OCI-M1 (cell line): ENCODE measurements around the gene OPN3.

ENCODE experiments used
- DNase-seq: peaks from one replicate; lab custom pipeline; 2025; lab: John Stamatoyannopoulos, UW

The OPN3 gene

DNA sequence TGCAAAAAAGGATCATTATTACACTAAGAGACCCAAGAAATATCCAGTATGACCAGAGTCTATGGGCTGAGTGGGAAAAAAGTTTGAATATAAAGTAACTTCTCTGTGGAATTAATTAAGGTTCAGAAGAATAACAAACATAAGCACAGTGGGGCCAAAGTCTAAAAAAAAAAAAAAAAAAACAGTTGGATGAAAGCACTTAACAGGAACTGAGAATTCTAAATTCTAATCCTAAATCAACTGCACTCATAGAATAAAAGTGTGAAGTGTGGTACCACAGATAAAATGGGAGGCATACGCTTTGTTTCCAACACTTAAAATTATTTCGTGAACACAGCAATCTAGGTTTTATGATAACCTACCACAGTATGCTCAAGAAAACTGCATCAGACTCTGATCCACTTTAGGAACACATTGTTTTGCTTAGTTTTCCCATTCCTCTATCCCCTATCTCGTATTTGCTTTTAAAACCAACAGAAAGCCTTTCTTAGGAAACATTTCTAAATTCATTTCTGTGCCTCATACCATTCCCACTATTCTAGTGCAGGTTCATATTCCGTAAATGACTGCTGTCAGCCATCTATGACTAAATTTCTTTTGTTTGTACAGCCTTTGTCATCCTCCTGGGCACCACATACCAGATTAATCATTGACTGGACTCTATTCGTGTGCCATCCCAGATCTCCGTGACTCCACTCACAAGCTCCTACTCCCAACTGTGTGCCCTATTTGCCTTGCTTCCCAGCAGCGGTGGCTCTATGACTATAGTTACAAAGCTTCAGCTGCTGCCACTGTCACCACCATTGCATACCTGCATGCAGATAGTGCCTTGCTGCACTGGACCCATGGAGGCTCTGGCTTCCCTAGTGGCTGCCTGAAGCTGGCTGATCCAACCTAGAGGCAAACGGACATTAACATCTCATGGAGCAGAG, 24.9 kb downstream of the OPN3 start:
- no peak for DNase-seq

DNA sequence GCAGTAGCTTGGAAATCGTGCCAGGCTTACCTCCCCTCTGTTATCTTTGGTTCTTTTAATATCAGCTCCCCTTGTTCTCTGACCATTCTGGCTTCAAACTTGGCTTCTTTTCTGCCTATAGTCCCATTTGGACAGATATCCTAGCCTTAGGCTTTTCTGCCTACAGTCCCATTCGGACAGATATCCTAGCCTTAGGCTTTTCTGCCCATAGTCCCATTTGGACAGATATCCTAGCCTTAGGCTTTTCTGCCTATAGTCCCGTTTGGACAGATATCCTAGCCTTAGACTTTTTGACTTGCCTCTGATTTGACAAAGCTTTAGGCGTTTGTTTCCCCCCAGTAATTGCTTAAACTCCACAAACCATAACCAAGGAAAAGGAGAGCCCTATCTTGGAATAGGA, 25.6 kb downstream of the OPN3 start:
- no peak for DNase-seq

GRCh38 chr1:241614144-241614543, 26.0 kb downstream of the OPN3 start:
- no peak for DNase-seq

DNA sequence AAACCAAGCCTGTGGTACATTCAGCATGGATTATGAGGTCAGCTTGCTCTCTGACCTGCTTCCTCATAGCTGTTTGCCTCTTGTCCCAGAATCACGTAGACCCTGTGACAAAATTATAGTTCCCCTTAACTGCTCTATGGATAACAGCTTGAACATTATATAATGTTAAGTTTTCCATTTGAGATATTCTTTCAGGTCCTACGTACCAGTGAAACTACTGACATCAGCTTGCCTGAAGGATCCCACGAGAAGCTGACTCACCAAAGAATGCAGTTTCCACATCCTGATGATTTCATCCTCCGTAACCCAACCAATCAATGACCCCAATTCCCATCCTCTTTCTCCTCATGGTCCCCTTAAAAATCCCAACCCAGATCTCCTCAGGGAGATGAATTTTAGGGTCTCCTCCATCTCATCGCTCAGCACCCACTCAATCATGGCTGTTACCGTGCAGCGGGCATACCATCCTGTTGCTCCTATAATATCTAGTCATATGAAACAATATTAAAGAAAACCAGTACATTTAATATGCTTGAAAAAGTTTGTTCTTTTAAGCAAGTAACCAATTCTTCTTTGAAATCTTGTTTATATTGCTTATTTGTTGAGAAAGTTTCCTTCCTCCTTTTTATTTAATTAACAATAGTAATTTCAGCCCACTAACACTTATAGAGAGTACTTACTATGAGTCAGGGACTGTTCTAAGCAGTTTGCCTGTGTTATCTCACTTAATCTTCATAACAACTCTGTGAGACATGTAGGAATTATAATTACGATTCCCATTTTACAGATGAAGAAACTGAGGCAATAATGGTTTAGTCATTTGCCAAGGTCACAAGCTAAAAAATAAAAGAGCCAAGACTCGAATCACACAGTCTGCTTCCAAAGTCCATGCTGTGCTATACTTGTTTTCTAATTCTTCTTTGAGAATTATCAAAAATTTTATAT, 27.4 kb downstream of the OPN3 start:
- no peak for DNase-seq

DNA sequence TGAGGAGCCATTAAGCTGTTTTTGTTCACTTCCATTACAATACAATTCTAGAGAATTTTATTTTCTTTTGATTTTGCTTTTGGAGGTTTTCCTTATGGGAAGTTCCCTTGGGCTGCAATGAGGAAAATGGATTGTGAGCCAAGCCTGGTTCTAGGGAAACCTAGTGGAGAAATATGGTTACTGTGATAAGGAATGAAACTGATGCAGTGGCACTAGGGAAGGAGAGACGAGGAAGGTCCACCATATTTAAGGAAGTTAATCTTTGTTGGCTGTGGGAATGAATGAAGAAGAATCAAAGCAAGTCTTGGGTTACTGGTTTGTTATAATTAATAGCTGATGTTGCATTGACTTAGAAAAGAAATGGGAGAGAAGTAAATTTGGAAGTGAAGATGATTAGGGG, 28.4 kb downstream of the OPN3 start:
- peak; percentile 48 for DNase-seq

GRCh38 chr1:241611063-241611462, 29.1 kb downstream of the OPN3 start:
- peak; percentile 95 for DNase-seq

- DNase-seq: peak; percentile 51
Observed at GRCh38 chr1:241610056-241610815, 29.9 kb downstream of the OPN3 start.

- peak; percentile 51 for DNase-seq
Observed at GRCh38 chr1:241608379-241609033, 31.7 kb downstream of the OPN3 start.

GRCh38 chr1:241607497-241607896, 32.7 kb downstream of the OPN3 start:
- no peak for DNase-seq

GRCh38 chr1:241606544-241606943, 33.6 kb downstream of the OPN3 start:
- no peak for DNase-seq

DNA sequence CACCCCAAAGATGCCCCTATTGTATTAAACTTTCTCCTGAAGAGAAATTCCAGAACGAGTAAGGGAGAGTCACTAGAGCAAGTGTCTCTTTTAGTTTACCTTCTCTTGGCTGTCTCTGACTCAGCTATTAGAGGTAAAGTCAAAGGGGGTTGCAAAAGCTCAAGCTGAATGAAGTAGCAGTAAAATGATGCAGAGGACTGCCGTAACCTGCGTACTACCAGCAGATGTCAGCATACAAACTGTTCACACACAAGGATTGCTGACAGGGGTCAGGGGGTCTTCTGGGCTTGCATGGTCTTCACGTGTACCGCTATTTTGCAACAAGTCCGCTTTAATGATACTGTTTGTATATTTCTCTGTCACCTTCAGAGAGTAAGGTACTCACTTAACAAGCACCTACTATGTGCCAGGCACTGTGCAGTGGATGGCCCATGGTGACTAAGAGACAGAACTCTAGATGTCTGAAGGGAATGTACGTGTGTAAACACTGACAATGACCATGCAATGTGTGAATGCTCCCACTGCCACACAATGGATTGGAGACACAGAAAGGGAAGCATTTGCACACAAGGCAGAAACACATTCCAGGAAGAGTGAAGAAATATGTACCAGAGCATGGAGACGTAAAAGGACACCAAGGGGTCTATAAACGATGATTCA, 34.9 kb downstream of the OPN3 start:
- DNase-seq: peak; percentile 48

DNA sequence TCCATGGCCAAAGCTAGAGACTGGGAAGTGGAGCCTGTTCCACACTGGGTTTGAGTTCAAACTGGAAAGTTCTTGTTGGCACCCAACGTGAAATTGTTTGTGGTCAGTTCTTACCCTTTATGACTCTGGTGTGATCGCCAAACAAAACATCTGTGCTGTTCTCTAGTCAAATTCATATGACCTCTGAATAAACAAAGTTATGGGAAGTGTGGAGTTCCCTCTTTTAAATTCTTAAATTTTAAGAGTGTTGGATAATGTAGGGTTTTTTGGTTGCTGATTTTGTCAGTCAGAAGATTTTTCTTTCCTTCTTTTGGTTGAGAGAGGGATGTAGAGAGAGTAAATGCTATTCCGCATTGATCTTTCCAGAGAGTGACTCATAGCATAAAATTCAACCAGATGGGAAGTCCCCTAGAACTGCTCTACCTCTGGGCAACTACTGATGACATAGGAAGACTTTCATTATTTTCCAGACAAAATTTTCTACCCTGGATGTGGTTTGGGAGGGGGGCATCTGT, 36.4 kb downstream of the OPN3 start:
- DNase-seq: no peak

DNA sequence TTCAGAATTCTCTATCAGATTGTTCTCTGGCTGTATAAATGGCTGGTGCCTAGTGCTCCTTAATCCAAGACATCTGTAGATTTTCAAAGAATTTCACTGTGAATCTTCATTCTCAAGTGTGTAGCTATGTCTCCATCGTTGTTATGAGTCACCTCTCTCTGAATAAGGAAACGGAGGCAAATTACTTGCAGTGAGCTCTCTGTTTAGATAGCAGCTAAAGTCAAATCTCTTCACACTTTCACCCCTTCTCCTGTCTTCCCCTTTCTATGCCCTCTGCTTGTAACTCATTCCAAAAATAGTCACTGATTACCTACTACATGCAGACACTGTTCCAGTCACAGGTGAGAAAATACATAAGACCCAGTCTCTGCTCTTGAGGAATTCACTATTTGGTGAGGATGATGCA, 39.7 kb downstream of the OPN3 start:
- peak; percentile 26 for DNase-seq

GRCh38 chr1:241598249-241598648, 41.9 kb downstream of the OPN3 start:
- DNase-seq: no peak

- peak; percentile 73 for DNase-seq
Observed at GRCh38 chr1:241596633-241597032, 43.5 kb downstream of the OPN3 start.

GRCh38 chr1:241593186-241593585, 47.0 kb downstream of the OPN3 start:
- DNase-seq: no peak

- peak; percentile 30 for DNase-seq
Observed at GRCh38 chr1:241592273-241592958, 47.8 kb downstream of the OPN3 start.

DNA sequence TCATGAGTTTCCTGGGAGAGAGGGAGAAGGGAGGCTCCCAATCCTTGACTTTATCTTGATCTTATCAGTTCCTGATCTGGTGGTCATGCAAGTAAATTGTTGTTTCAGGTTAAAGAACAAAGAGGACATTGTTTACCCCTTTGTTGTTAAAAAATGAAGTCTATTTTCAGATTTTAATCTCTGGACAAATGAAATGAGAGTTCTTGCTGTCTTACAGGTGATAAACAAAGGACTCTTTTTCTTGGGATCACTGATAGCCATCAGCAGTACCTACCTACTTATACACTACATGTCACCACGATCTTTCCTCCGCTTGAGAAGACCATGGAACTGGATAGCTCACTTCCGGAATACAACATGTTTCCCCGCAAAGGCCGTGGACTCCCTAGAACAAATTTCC, 48.4 kb downstream of the OPN3 start:
- DNase-seq: no peak

DNA sequence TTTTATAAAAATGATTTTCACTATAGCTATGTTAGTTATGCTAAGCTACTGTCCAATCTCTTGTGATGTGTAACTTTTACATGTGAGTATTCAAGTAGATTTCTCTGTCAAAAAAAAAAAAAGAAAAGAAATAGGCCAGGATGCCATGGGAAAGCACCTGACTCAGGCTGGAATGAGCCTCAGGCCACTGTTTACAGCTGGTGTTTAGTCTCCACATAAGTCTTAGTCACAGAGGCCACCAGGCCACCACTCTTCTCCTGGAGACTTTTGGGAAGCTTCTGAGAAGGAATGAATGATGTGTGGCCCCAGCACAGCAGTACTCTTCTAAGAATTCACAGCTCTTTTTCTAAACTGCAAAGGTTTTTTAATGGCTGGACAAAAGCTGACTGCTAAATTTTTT, 48.9 kb downstream of the OPN3 start:
- DNase-seq: peak; percentile 29

DNA sequence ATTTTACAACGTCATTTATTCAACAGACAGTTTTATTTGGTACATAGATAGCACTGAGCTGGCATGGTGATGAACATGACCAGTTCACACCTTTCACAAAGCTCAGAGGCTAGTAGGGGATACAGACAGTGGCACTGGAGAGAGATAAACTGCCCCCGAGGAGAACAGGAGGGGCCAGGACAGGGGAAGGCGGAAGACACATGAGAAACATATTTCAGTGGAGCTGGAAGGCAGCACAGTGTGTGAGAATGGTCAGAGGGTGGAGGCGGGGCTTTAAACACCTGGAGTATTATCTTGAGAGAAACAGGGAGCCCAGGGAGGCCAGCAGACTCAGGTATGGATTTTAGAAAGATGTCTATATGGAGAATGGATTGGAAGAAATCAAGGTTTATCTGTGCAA, 49.5 kb downstream of the OPN3 start:
- no peak for DNase-seq
